ENCODE data around the gene CEACAM4.

CEACAM4 gene

GRCh38 chr19:41626877-41627276 lies at the start of gene CEACAM4:
TSS of gene CEACAM4 (minus strand) at chr19:41627074. CDS start at chr19:41626963, 111 bp downstream.
- DNase-seq = peak; percentile 54

GRCh38 chr19:41671486-41671885 lies 44.6 kb upstream of the CEACAM4 start:
- DNase-seq = no peak

- DNase-seq = no peak
Observed at GRCh38 chr19:41670755-41671154, 43.9 kb upstream of the CEACAM4 start.

- DNase-seq = no peak
Observed at GRCh38 chr19:41668315-41668714, 41.4 kb upstream of the CEACAM4 start.

GRCh38 chr19:41666075-41666474 lies 39.2 kb upstream of the CEACAM4 start:
- DNase-seq = no peak

GRCh38 chr19:41657157-41657556 lies 30.3 kb upstream of the CEACAM4 start:
- DNase-seq = no peak

- peak; percentile 3 for DNase-seq
Observed at GRCh38 chr19:41656756-41657155, 29.9 kb upstream of the CEACAM4 start.

- no peak for DNase-seq
Observed at GRCh38 chr19:41652250-41652649, 25.4 kb upstream of the CEACAM4 start.

- no peak for DNase-seq
Observed at GRCh38 chr19:41649827-41650226, 23.0 kb upstream of the CEACAM4 start.

- no peak for DNase-seq
Observed at GRCh38 chr19:41646589-41647204, 19.8 kb upstream of the CEACAM4 start.

- DNase-seq = peak; percentile 54
Observed at GRCh38 chr19:41641879-41642485, 15.1 kb upstream of the CEACAM4 start.

GRCh38 chr19:41638641-41639081 lies 11.8 kb upstream of the CEACAM4 start:
- DNase-seq = peak; percentile 21

- DNase-seq = peak; percentile 34
Observed at GRCh38 chr19:41637484-41637883, 10.6 kb upstream of the CEACAM4 start.

GRCh38 chr19:41627966-41628675 lies 1.2 kb upstream of the CEACAM4 start:
- no peak for DNase-seq

- no peak for DNase-seq
Observed at GRCh38 chr19:41626278-41626677, 596 bp downstream of the CEACAM4 start.

GRCh38 chr19:41624937-41625336 lies 1.9 kb downstream of the CEACAM4 start:
- no peak for DNase-seq

GRCh38 chr19:41624515-41624914 lies 2.4 kb downstream of the CEACAM4 start:
- DNase-seq = no peak

GRCh38 chr19:41623360-41623759 lies 3.5 kb downstream of the CEACAM4 start:
- no peak for DNase-seq

GRCh38 chr19:41621654-41622053 lies 5.2 kb downstream of the CEACAM4 start:
- DNase-seq = no peak

- DNase-seq = no peak
Observed at GRCh38 chr19:41621226-41621625, 5.6 kb downstream of the CEACAM4 start.

GRCh38 chr19:41620171-41620570 lies 6.7 kb downstream of the CEACAM4 start:
- no peak for DNase-seq

- DNase-seq = no peak
Observed at GRCh38 chr19:41619018-41619556, 7.8 kb downstream of the CEACAM4 start.

GRCh38 chr19:41617941-41618730 lies 8.7 kb downstream of the CEACAM4 start:
- DNase-seq = no peak

Data from CD4-positive, alpha-beta T cell treated with Interferon gamma for 1 hour (primary cell).